Esophagus muscularis mucosa (tissue), 4 donors: ENCODE results near the gene DBN1.

Experiments
- EP300 ChIP-seq: sonication (generic); formaldehyde crosslinking; IDR thresholded peaks from one replicate; pipeline ENCODE4 v1.6.1; 2017; ENCODE audit warnings: antibody characterized with exemption
- POLR2A ChIP-seq: fragments of 450-650 bp; IDR thresholded peaks from one replicate; pipeline ENCODE4 v1.6.1; 2017; ENCODE audit warnings: antibody characterized with exemption, moderate library complexity, mild to moderate bottlenecking, low read depth
- POLR2AphosphoS5 ChIP-seq, 2 donors: sonication (generic); formaldehyde crosslinking; IDR thresholded peaks; one replicate each; pipeline ENCODE4 v1.6.1; 2017; ENCODE audit warnings: antibody characterized with exemption in 2 of 2
- TF ChIP-seq, protein P1 (sequence below), 3 experiments: fragments of 200-600 bp in 2 of 3; fragments of 450-650 bp in 1 of 3; sonication (generic) in 2 of 3; IDR thresholded peaks; one replicate each; pipeline ENCODE4 v1.5.1; 2017 to 2019; ENCODE audit warnings: antibody characterized with exemption in 3 of 3, mild to moderate bottlenecking in 2 of 3, moderate library complexity in 1 of 3

DNA sequence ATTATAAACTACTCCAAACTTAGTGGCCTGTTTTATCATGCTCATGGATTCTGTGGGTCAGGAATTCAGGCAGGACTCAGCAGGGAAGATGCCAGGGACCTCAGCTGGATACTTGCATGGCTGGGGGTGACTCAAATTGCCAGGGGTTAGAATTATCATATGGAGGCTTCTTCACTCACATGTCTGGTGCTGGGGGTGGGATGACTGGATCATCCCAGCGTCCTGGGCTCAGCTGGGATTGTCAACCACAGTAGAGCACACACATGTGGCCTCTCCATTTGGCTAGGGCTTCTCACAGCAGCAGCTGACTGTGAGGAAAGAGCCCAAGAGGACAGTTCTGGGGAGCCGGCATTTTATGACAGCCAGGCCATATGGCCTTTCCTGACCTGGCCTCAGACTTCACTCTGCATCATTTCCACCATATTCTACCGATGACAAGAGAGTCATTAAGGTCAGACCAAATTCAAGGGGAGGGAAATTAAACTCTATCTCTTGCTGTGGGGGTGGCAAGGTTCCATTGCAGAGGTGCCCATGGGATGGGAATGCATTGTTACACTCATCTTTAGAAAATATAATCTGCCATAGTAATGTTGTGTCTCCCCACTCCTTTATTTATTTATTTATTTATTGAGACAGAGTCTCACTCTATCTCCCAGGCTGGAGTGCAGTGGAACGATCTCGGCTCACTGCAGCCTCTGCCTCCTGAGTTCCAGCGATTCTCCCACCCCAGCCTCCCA is 52.2 kb downstream of the DBN1 start:
- no peak for TF ChIP-seq POLR2A
- TF ChIP-seq, protein P1, sequence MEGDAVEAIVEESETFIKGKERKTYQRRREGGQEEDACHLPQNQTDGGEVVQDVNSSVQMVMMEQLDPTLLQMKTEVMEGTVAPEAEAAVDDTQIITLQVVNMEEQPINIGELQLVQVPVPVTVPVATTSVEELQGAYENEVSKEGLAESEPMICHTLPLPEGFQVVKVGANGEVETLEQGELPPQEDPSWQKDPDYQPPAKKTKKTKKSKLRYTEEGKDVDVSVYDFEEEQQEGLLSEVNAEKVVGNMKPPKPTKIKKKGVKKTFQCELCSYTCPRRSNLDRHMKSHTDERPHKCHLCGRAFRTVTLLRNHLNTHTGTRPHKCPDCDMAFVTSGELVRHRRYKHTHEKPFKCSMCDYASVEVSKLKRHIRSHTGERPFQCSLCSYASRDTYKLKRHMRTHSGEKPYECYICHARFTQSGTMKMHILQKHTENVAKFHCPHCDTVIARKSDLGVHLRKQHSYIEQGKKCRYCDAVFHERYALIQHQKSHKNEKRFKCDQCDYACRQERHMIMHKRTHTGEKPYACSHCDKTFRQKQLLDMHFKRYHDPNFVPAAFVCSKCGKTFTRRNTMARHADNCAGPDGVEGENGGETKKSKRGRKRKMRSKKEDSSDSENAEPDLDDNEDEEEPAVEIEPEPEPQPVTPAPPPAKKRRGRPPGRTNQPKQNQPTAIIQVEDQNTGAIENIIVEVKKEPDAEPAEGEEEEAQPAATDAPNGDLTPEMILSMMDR (IDR thresholded peaks at IDR 0.05) = no peak
- no peak for TF ChIP-seq EP300
- no peak for TF ChIP-seq POLR2AphosphoS5 (IDR thresholded peaks at IDR 0.05)
